Effector CD8-positive, alpha-beta T cell (primary cell): ENCODE data around the gene IL17REL.
A peak's percentile ranks its signal among the peaks of the same experiment; 100 is the strongest.

ENCODE experiments used
- DNase-seq: peaks from one replicate; lab custom pipeline; 2025; lab: John Stamatoyannopoulos, UW

Gene IL17REL

DNA sequence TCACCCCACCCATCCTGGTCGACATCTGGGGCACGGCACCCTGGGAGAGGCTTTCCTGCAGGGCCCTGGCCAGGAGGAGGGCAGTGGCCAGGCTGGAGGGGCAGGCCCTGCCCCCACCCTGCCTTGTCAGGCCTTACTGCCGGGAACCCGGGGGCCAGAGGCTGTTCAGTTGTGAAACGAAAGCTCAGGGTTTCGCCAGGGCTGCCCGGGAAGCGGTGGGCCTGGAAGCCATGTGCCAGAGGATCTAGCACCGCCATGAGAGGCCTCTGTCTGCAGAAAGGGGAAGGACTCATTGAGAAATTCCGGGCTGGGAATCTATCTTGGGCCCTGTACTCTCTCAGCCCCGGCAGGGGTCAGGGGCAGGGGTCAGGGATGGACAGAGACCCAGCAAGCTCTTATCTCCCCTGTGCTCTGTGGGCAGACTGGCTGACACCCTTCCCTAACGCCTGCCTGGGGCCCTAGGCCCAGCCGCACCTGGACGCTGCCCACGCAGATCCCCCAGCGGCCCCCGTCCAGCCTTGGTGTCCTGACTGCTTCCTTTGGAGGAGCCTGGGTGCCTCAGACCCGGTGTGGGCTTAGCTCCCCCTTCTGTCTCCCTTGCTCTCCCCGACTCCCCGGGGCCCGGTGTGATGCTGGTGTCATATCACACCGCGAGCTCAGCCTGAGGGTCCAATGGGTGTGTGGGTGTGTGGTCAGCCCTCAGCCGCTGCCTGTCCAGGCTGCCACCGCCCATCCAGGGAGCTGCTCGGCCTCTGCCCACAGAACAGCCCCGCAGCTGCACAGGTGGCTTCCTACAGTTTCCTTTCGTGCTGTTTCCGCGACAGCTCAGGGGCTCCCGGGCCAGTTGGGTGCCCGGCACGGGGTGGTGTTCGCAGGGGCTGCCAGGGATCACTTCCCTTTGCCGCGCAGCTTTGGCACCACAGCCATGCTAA lies 45.5 kb downstream of the IL17REL start:
- DNase-seq = no peak

DNA sequence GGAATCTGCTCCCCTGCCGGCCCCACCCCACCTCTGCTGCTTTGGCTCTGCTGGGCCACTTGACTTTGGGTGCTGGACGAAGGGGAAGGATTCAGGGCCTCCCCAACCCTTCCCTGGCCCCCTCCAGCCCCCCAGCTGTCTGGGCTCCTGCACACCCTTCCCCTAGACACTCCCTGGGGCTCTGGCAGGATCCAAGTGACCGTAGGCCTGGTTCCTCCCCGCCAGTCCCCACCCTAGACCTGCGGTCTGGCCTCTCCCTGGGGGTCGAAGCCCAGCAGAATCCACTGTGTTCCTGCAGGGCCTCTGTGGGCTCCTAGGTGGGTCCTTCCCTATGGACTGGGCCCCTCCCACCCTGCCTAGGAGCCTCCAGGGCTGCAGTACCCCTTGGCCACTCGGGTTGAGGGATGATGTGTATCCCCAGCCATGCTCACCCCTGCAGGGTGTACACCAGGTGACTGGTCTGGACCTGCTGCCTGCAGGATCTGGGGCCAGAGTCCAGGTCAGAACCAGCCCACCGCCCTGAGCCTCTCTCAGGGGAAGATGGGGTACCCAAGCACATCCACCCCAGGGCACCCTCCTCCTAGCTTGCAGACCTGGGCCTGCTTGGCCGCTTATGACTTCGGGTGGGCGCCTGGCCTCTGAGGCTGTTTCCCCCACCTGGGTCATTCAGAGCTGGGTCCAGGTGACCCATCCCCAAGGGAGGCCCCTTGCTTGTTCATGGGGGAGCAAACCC lies 46.4 kb downstream of the IL17REL start:
- DNase-seq = no peak

DNA sequence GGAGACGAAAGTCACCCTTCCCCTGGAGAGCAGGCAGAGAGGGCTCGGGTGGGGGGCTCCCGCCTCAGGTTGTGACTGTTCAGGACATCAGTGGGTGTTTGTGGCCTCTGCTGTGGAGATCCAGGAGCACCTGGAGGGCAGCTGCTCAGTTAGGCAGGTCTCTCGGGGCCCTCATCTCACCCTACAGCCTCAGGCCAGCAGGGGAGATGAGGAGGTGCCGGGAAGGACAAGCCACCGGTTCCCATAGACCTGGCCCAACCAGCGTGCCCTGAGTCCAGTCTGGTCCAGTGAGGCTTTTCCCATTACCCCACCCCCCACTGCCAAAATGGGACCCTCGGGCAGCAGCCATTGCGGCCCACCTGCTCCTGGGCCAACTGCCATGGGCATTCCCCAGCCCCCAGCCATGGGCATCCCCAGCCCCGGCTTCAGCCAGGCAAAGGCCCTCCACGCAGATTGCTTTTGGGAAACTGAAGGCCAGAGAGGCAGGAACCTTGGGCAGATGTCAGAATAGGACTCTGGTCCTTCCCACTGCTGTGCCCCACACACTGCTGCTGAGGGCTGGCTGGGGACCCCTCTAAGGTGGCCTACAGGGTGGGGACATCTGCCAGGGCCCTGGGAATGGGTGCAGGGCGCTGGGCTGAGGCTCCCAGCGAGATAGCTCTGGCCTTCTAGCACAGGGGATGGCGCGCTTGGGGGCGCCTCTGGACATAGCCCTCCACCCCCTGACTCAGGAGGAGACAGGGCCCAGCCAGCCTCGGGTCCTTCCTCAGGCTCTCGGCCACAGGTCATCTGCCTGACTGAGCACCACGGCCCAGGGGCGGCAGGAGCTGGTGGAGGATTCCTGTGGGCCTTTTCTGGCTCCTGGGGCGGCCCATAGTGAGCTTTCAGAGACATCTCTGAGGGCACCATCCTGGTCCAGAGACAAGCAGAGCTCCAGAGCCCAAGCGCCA lies 47.2 kb downstream of the IL17REL start:
- no peak for DNase-seq

DNA sequence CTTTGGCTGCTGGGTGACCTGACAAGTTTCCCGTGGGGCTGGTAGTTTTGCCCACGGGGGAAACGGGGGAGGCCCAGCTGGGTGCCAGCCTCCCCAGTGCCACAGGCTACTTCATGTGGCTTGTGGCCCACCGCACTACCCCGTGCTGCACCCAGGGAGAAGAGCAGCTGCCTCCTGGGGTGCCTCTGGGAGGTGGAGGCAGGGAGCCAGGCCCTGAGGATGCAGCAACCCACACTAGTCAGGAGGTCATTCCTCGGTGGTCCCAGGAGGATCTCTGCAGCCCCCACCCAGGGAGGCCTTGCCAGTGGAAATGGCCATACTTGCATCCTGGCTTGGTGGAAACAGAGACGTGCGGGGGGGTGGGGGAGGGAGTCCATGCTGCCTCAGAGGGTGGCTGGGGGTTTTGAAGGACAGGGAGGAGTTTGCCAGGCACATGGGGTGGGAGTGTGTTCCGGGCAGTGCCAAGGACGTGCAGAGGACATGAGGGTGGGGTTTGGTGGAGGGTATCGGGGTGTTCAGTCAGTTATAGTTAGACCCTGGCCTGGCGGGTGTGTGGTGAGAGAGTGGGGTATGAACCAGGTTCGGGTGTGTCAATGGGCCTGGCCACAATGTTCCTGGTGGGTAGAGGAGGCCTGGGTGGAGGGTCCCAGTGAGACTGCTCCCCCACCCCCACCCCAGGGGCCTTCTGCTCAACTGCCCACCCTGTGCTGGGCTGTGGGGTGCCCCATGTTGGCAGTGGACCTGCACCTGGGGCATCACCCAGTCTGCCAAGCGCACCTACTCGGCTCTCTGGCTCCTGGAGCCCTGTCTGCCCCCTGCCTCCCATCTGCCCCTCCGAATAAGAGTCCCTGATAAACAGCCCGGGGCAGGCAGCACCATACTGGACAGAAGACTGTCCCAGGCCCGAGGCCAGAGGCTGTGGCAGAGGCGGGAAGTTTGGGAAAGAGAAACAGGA lies 48.2 kb downstream of the IL17REL start:
- peak; percentile 39 for DNase-seq

DNA sequence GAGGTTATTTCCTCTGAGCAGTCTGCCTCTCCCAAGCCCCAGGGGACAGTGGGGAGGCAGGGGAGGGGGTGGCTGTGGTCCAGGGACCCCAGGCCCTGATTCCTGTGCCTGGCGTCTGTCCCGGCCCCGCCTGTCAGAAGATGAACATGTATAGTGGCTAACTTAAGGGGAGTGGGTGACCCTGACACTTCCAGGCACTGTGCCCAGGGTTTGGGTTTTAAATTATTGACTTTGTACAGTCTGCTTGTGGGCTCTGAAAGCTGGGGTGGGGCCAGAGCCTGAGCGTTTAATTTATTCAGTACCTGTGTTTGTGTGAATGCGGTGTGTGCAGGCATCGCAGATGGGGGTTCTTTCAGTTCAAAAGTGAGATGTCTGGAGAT lies 48.9 kb downstream of the IL17REL start:
- DNase-seq = no peak

DNA sequence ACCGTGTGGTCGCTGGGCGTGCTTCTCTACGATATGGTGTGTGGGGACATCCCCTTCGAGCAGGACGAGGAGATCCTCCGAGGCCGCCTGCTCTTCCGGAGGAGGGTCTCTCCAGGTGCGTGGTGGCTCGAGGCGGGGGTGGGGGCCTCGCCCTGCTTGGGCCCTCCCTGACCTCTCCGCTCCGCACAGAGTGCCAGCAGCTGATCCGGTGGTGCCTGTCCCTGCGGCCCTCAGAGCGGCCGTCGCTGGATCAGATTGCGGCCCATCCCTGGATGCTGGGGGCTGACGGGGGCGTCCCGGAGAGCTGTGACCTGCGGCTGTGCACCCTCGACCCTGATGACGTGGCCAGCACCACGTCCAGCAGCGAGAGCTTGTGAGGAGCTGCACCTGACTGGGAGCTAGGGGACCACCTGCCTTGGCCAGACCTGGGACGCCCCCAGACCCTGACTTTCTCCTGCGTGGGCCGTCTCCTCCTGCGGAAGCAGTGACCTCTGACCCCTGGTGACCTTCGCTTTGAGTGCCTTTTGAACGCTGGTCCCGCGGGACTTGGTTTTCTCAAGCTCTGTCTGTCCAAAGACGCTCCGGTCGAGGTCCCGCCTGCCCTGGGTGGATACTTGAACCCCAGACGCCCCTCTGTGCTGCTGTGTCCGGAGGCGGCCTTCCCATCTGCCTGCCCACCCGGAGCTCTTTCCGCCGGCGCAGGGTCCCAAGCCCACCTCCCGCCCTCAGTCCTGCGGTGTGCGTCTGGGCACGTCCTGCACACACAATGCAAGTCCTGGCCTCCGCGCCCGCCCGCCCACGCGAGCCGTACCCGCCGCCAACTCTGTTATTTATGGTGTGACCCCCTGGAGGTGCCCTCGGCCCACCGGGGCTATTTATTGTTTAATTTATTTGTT lies 49.6 kb downstream of the IL17REL start:
- no peak for DNase-seq

DNA sequence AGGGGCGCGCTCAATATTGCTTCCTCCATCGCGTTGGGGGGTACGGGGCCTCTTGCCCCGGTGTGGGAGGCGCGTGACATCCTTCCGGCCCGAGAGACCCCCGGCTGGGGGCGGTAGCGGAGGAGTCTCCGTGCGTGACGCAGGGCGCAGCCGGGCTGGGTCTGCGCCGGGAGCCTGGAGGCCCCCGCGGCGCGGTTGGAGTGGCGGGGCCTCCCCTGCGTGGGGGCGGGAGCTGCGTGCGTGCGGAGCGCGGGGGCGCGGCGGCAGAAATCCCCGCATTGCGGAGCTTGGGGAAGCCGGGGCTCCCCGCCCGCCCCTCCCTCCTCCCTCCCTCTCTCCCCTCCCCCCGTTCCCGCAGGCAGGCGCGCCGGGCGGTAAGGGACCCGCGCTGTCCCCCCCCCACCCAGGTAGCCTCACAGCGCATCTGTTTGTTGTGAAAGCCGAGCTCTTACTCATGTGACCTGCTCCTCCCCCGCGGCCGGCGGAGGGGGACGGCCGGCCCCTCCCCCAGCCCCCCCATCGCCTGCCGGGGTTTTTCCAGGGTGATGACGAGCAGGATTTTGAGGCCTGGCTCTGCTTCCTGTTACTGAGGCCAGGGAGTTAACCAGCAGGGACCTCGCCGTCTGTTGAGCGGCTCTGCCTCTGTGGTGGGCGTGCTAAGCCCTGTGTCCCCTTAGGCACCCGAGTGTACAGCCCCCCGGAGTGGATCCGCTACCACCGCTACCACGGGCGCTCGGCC lies 50.4 kb downstream of the IL17REL start:
- peak; percentile 81 for DNase-seq

DNA sequence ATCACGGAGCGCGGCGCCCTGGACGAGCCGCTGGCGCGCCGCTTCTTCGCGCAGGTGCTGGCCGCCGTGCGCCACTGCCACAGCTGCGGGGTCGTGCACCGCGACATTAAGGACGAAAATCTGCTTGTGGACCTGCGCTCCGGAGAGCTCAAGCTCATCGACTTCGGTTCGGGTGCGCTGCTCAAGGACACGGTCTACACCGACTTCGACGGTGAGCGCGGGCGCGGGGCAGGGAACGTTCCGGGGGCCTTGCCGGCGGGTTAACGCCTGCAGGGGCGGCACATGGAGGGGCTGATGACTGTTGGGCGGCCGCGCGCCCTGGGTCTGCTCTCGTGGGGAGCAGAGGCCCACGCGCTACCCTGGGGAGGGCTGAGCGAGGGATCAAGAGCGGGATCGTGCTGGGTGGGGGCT lies 51.0 kb downstream of the IL17REL start:
- no peak for DNase-seq

DNA sequence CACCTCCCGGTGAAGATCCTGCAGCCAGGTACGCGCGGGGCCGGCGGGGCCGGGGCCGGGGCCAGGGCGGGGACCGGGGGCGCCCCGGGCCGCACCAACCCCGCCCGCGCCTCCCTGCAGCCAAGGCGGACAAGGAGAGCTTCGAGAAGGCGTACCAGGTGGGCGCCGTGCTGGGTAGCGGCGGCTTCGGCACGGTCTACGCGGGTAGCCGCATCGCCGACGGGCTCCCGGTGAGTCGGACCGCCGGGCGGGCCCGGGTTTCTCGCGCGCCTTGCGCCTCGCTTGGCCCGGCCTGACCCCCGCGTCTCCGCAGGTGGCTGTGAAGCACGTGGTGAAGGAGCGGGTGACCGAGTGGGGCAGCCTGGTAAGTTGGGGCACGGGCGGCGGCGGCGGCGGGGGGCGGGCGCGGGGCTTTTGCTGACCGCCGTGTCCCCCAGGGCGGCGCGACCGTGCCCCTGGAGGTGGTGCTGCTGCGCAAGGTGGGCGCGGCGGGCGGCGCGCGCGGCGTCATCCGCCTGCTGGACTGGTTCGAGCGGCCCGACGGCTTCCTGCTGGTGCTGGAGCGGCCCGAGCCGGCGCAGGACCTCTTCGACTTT lies 51.5 kb downstream of the IL17REL start:
- DNase-seq = no peak

DNA sequence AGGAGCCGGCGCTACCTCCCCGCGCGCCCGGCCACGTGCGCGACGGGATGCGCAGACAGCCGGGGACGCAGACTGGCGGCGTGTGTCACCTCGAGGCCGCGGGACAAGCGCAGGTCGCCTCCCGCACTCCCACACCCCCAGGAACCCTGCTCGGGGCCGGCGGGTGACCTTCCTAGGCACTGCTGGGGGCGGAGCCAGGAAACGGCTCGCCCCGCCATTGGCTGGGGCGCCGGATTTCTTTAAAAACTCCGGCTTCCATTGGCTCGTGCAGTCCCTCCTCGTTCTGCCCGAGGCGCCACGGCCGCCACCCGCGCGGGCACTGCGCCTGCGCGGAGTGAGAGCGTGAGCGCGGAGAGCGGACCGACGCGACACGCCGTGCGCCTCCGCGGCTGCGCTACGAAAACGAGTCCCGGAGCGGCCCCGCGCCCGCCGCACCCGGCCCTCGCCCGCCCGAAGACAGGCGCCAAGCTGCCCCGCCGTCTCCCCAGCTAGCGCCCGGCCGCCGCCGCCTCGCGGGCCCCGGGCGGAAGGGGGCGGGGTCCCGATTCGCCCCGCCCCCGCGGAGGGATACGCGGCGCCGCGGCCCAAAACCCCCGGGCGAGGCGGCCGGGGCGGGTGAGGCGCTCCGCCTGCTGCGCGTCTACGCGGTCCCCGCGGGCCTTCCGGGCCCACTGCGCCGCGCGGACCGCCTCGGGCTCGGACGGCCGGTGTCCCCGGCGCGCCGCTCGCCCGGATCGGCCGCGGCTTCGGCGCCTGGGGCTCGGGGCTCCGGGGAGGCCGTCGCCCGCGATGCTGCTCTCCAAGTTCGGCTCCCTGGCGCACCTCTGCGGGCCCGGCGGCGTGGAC lies 52.2 kb downstream of the IL17REL start, which contains the start of gene PIM3:
TSS of gene PIM3 (plus strand) at position 614 of the 846 bp plus-strand sequence. CDS start at position 790, 176 bp downstream.
- DNase-seq = peak; percentile 88

DNA sequence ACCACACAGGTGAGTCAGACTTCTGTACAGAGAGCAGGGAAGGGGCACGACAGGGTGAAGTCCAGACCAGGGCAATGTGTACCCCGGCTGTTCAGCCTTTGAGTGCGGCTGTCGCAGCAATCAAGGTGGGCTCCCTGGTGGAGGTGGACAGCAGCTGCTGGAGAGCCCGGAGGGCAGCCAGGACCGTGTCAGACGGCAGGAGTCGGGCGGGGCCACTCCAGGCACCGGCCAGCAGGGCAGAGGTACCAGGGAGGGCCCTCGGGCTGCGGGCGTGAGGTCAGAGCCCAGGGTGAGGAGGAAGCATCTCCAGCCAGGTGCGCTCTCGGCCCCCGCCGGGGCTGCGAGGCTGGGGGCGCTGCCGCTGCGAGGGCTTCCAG lies 52.8 kb downstream of the IL17REL start:
- DNase-seq = no peak

DNA sequence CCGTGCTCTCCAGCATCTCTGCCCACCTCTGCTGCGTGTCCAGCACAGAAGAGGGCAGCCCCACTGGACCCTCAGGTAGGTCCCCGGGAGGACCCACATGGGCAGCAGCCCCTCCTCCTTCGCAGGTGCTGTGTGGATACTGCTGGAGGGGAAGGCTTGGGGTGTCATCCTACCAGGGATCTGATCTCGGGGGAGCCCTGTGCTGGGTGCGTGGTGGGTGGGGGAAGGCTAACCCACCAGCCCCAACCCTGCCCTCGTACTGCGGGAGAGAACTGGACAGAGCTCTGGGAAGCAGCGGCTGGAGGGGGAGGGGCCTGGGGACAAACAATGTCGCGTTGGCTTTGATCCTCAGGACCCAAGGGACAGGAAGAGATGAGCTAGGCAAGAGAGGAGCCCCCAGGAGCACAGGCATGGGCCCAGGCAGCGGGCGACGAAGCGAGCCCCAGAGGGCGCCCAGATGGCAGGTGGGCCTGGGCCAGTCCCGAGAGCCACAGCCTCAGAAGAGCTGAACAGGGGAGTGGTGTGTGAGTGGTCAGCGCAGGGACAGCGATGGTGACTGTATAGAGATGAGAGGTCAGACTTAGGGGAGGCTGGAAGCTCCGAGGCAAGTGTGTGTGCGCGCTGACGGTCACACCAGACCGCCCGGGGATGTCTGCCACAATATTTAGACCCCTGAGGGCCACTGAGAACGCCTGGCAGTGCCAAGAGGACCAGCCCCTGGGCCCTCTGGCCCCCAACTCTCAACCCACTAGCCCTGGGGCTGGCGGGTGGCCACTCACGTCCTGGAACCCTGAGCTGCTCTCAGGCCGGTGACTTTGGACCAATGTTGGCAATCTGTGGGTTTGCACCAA lies 53.4 kb downstream of the IL17REL start:
- no peak for DNase-seq

DNA sequence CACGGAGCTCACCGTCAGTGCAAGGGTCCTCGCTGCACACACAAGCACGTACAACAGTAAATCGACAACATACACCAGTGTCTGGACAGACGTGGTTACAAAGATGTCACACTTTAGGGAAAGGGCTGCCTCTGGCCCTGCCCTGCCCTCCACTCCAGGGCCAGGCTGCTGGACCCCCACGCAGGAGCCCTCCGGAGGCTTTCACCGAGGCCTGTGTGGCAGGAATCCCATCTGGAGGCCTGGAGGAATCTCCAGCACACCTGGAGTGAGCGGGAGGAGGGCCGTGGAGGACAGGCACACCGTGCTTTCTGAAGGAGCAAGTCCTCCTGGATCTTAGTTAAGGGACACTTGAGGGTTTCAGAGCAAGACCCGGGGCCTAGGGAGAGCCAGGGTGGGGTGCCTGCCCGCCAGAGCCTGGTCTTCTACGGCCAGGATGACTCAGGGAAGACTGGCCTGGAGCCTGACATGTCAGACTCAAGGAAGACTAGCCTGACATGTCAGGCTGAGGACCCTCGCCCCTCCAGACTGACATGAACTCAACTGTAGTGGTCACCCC lies 54.1 kb downstream of the IL17REL start:
- no peak for DNase-seq

DNA sequence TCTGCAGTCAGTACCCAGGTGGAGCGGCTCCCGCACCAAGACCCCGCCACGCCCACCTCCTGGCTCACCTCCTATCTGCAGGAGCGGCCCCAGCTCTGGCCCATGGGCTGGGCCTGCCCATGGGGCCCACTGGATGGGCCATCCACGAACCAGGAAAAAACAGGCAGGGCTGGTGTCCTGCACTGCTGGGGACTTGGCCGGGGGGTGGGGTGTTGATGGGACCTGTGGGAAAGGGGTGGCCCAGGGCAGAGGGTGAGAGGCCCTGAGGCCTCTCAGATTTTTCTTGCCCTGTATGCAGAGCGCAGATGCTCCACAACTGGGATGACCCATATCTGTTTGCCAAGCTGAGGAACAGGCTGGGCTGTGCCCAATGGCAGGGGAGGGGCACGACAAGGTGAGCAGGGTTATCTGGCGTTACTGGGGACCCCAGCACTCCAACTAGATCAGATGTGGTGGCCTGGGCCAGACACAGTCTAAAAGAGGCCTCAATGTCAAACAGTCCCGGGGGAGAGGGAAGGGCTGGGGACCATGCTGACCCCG lies 54.7 kb downstream of the IL17REL start:
- no peak for DNase-seq

DNA sequence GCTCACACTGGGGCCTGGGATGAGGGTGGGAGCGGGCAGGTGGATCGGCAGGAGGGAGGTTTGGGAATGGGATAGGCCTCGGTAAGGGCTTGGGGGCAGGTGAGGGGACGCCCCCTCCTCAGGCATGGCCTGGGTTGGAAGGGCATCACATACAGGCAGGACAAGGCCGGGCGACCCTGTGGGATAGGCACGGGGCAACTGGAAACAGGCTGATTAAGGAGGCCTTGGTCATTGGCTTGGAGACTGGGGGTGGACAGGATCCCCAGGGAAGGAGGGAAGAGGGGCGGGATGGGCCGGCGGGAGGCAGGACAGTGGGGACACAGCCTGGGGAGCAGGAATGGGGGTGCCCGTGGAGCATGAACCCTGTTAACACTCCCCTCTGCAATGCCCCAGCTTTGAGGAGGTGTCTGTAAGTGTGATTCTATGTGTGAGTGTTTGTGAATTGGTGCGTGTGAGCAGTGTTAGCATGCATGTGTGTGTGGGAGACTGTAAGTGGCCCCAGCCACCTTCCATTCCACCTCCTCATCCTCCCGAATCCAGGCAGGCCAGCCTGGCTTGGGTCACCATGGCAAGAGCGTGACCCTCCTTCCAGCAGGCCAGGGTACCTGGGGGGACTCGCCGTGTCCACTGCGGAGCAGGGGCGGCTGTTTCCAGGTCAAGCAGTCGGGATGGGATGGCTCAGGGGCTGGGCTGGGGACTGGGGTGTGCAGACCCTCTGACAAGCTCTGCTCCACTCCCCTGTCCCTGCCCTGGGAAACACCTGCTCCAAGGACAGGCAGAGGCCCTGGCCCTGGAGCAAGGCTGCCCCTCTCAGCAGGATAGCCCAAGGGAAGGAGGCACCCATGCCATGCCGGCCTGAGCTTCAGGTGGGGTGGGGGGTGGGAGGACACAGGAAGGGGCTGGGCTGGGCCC lies 55.4 kb downstream of the IL17REL start:
- no peak for DNase-seq
